GM23338 (cell line): ENCODE data around the gene PALLD.
"Not testable (repeated sequence)": the region's sequence is repeated elsewhere in the genome, so short reads cannot be mapped to it uniquely, and the experiment has no call there.

Source experiments
- CREB1 ChIP-seq: fragments of 250-450 bp; sonication (Bioruptor Pico); IDR thresholded peaks from 2 replicates; pipeline ENCODE4 v1.5.0; 2020; ENCODE audit warnings: low read depth, mild to moderate bottlenecking, moderate library complexity
- ETS1 ChIP-seq: IDR thresholded peaks from 2 replicates; pipeline ENCODE4 v1.6.1; 2016; ENCODE audit warnings: antibody characterized with exemption
- EZH2 ChIP-seq: fragments of 200-600 bp; sonication (generic); IDR thresholded peaks from one replicate; pipeline ENCODE4 v1.8.0; 2017; ENCODE audit warnings: antibody characterized with exemption, mild to moderate bottlenecking, low read depth; ENCODE audit not compliant: unreplicated experiment
- POLR2AphosphoS5 ChIP-seq: IDR thresholded peaks from 2 replicates; pipeline ENCODE4 v1.6.1; 2016; ENCODE audit warnings: antibody characterized with exemption, low read depth
- STAT1 ChIP-seq: IDR thresholded peaks from one replicate; pipeline ENCODE4 v1.6.1; 2016; ENCODE audit warnings: antibody characterized with exemption; ENCODE audit not compliant: unreplicated experiment
- TF ChIP-seq, protein P1 (sequence below), 2 experiments: fragments of 200-600 bp in 1 of 2; sonication (generic) in 1 of 2; conservative IDR thresholded peaks; 2 replicates each; pipeline versions ENCODE4 v1.5.1 to v1.6.1; 2016 to 2017; ENCODE audit warnings: antibody characterized with exemption in 2 of 2, low read depth in 2 of 2, mild to moderate bottlenecking in 2 of 2, moderate library complexity in 1 of 2
- TF ChIP-seq, protein P2 (sequence below): IDR thresholded peaks from one replicate; pipeline ENCODE4 v1.6.1; 2018; ENCODE audit warnings: antibody characterized with exemption; ENCODE audit not compliant: unreplicated experiment

- TF ChIP-seq, protein P1, sequence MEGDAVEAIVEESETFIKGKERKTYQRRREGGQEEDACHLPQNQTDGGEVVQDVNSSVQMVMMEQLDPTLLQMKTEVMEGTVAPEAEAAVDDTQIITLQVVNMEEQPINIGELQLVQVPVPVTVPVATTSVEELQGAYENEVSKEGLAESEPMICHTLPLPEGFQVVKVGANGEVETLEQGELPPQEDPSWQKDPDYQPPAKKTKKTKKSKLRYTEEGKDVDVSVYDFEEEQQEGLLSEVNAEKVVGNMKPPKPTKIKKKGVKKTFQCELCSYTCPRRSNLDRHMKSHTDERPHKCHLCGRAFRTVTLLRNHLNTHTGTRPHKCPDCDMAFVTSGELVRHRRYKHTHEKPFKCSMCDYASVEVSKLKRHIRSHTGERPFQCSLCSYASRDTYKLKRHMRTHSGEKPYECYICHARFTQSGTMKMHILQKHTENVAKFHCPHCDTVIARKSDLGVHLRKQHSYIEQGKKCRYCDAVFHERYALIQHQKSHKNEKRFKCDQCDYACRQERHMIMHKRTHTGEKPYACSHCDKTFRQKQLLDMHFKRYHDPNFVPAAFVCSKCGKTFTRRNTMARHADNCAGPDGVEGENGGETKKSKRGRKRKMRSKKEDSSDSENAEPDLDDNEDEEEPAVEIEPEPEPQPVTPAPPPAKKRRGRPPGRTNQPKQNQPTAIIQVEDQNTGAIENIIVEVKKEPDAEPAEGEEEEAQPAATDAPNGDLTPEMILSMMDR (conservative IDR thresholded peaks at IDR 0.05; ENCODE audit: low read depth in 2 of 2) = not testable (repeated sequence)
- not testable (repeated sequence) for TF ChIP-seq POLR2AphosphoS5; EZH2; STAT1; ETS1; CREB1 (CRISPR knock-in tag)
- TF ChIP-seq, protein P2, sequence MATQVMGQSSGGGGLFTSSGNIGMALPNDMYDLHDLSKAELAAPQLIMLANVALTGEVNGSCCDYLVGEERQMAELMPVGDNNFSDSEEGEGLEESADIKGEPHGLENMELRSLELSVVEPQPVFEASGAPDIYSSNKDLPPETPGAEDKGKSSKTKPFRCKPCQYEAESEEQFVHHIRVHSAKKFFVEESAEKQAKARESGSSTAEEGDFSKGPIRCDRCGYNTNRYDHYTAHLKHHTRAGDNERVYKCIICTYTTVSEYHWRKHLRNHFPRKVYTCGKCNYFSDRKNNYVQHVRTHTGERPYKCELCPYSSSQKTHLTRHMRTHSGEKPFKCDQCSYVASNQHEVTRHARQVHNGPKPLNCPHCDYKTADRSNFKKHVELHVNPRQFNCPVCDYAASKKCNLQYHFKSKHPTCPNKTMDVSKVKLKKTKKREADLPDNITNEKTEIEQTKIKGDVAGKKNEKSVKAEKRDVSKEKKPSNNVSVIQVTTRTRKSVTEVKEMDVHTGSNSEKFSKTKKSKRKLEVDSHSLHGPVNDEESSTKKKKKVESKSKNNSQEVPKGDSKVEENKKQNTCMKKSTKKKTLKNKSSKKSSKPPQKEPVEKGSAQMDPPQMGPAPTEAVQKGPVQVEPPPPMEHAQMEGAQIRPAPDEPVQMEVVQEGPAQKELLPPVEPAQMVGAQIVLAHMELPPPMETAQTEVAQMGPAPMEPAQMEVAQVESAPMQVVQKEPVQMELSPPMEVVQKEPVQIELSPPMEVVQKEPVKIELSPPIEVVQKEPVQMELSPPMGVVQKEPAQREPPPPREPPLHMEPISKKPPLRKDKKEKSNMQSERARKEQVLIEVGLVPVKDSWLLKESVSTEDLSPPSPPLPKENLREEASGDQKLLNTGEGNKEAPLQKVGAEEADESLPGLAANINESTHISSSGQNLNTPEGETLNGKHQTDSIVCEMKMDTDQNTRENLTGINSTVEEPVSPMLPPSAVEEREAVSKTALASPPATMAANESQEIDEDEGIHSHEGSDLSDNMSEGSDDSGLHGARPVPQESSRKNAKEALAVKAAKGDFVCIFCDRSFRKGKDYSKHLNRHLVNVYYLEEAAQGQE = not testable (repeated sequence)
Observed at GRCh38 chr4:168727181-168727580, 230.3 kb downstream of the PALLD start.
